NCI-H2029 (cell line): ENCODE data around the gene SLC39A12.
"Not testable (repeated sequence)": the region's sequence is repeated elsewhere in the genome, so short reads cannot be mapped to it uniquely, and the experiment has no call there.

Source experiments
- DNase-seq: peaks from one replicate; lab custom pipeline; 2025; lab: John Stamatoyannopoulos, UW

The SLC39A12 gene

DNA sequence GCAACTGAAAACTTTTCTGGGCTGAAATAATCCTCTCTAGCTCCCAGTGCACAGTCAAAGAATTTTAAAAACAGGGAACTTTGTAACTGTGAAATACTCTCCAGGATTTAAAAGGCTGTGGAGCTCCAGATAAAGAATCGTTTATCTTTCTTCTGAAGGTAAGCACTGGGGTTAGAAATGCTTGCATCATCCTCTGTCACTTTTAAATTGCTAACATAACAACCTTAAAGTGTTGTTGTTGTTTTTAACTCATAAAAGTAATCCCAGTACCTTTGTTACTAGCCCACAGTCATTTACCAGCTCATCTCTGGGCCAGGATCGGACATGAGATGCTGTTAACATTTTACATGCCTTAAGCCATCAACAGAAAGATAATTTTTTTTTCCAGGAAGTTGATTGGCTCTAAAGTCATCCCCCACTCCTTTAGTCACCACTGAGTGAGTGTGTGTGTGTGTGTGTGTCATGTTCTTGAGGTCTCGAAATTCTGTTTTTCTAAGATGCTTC is at the start of gene SLC39A12:
TSS of gene SLC39A12 (plus strand) at position 51 of the 504 bp plus-strand sequence. CDS start 1,359 bp downstream, outside the sequence.
- DNase-seq = no peak

- no peak for DNase-seq
Measured at GRCh38 chr10:17904564-17904963, 47.2 kb upstream of the SLC39A12 start.

DNA sequence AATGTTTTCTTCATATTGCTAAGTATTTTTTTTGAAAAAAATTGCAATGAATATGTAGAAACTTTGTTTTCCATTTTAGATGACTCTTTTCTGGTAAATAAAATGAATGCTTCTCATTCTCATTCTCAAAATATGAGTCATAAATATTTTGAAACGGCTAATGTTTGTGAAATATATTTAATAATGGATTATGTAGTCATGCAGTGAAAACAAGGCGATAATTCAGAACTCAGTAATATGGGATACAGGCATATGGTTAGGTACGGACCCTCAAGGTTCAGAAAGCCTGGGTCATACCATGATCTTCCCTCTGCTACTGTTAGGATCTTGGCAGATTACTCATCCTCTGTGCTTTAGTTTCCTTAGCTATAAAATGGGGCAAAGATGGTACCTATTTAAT is 46.2 kb upstream of the SLC39A12 start:
- no peak for DNase-seq

DNA sequence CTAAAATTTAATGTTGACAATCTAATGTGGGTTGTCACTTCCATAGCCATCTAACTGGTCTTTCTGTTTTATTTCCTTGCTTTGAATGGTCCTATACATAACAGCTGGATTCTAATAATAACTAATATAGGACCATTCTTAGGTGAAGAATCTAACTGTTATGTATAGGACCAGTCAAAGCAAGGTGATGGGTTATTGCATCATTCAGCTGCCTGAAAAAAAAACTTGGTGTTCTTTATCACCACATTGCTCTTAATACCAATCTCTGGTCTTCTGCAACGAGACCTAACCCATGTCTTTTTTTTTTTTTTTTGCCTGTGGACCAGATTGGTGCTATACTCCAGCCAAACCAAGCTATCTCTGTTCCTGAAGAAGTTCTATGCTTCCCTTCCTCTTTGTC is 45.7 kb upstream of the SLC39A12 start:
- DNase-seq = no peak

GRCh38 chr10:17907641-17908040 is 44.1 kb upstream of the SLC39A12 start:
- DNase-seq = no peak

DNA sequence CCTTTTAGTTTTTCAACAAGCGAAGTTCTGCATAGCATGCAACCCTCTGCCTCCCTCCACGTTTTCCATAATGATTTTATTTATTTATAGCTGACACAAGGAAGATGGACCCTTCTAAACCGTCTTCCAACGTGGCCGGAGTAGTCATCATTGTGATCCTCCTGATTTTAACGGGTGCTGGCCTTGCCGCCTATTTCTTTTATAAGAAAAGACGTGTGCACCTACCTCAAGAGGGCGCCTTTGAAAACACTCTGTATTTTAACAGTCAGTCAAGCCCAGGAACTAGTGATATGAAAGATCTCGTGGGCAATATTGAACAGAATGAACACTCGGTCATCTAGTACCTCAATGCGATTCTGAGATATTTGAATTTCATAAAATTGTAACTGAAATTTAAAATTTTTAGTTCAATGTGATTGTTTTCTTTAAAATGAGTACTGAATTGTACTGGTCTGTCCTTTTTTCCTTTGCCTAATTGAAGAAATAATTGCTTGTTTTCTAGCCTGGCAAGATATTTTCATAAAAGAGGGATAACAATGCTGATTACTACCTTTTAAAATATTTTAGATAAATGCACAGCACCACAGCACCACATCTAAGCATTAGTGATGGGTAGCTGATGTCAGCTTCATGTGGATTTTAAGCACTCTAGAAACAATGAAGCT is 41.5 kb upstream of the SLC39A12 start:
- no peak for DNase-seq

- no peak for DNase-seq
Measured at GRCh38 chr10:17912754-17913153, 39.0 kb upstream of the SLC39A12 start.

DNA sequence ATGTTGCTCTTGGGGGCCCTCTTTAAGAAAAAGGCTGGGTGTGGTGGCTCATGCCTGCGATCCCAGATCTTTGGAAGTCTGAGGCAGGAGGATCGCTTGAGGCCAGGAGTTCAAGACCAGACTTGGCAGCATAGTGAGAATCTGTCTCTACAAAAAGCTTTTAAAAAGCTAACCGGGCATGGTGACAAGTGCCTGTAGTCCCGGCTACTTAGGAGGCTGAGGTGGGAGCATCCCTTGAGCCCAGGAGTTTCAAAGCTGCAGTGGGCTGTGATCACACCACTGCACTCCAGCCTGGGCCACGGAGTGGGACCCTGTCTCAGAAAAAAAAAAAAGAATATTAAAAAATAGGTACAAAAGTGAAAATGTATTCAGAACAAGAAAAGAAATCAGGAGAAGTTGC is 38.1 kb upstream of the SLC39A12 start:
- DNase-seq = no peak

GRCh38 chr10:17914169-17915045 is 37.3 kb upstream of the SLC39A12 start:
- no peak for DNase-seq

- no peak for DNase-seq
Measured at GRCh38 chr10:17915181-17915580, 36.5 kb upstream of the SLC39A12 start.

DNA sequence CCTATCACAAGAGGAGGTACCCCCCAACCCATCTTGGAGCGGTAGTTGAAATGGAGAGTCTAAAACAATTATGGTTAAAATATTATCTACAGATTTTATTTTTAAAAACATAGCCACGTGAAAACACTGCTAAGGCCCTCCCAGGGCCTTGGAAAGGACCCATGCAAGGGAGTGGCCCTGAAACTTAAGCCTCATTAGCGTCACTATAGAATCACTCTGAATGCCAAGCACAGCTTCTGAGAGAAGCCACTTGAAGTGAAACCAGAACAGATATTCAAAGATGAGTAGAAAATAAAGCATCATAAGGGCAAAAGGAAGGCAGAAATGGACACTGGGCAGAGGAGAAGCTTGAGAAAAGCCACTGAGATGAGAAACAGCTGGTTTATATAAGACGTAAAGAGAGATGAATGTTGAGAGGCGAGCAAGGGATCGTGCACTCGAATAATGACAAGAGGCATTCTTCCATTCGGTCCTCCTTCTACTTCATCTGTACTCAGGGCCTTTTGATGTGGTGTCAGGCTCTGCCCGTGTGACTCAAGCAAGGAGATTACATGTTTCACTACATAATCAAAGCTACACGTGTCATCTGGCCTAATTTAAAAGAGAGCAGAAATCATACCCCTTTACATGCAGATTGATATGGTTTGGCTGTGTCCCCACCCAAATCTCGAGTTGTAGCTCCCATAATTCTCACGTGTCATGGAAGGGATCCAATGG is 33.4 kb upstream of the SLC39A12 start:
- DNase-seq = no peak

DNA sequence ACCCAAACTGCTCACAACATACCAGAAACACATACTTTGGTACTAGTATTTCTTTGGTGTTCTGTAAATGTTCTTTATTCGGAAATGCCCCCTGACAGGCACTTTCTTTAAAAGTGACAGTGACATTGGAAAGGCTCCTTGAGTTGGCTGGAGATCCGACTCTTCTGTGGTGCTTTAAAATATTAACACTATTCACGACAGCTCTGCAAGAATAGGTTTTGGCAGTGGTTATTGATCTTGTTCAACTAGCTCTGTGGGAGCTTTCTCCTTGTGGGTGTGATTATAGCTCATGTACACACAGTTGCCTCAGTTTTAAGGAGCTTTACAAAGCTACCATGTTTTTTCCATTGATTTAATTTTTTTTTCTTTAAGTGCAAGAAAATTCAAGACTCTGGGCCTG is 30.3 kb upstream of the SLC39A12 start:
- no peak for DNase-seq

GRCh38 chr10:17923728-17924127 is 28.0 kb upstream of the SLC39A12 start:
- DNase-seq = no peak

DNA sequence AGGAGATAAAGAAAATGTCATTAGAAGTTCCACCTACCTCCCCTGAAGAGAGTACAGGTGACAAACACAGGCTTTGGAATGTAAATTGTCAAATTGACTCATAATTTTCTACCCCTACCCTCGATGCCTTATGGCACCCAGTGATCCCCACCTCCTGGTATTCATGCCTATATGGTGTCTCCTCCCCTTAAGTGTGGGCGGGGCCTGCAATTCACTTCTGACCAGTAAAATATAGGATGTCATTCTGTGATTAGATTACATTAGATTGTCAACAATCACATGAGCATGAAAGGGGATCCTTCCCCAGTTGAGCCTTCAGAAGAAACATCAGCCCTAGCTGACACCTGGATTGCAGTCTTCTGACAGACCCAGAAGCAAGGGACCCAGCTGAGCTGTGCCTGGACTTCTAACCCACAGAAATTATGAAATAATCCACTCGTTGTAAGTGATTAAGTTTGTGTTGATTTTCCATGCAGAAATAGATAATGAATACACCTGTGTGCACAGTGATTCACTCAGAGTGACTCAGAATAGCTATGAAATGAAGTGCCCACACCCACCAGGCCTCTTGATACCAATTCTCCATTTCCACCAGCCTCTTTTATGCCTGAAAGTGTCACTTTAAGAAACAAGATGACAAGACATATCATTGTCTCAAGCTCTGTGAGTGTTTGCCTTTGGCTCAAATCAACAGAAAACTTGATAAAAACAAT is 8.5 kb upstream of the SLC39A12 start:
- DNase-seq = no peak

- DNase-seq = not testable (repeated sequence)
Measured at GRCh38 chr10:17950269-17950668, 1.4 kb upstream of the SLC39A12 start.

DNA sequence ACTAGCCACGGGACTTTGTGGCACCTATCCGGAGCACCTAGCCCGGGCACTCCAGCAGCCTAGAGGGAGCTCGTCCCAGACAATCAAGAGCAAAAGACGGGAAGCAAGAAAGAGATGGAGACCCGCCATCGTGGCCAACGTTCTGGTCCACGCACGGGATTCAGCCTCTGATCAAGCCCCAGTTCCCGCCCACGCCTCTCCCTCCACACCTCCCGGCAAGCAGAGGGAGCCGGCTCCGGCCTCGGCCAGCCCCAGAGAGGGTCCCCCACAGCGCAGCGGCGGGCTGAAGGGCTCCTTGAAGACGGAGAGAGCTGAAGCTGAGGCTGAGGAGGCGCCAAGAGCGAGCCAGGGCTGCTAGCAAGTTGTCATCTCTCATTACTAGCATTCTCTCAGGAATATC is 992 bp upstream of the SLC39A12 start:
- DNase-seq = no peak

- DNase-seq = not testable (repeated sequence)
Measured at GRCh38 chr10:17954372-17954771, 2.7 kb downstream of the SLC39A12 start.

DNA sequence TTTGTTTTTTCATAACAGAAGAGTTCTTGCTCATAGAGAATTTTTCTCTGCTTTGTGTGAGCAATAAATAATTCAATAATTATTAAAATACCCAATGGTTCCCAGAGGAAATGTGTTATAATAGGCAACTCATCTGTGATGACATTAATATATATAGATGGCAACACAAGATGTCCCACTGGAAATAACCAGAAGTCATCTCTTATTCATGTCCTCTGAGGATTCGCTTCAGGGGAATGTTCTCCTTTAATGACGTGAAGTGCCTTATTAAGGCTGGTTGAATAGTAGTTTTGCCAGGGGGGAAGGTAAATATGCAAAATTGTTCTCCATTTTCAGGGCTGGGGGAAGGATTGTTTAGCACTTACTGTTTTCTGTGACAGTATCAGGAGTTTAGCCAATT is 3.1 kb downstream of the SLC39A12 start:
- no peak for DNase-seq

GRCh38 chr10:17958049-17958448 is 6.3 kb downstream of the SLC39A12 start:
- DNase-seq = no peak

- no peak for DNase-seq
Measured at GRCh38 chr10:17959870-17960269, 8.2 kb downstream of the SLC39A12 start.

- DNase-seq = no peak
Measured at GRCh38 chr10:17961551-17962422, 10.1 kb downstream of the SLC39A12 start.
